ENCODE results near the gene ID2. TPM values are rescaled to one million over a fixed set of nuclear protein-coding genes. Genes with fewer than 3 reads are reported as not detected.

ID2 gene
- total RNA-seq, 4 donors from 2014 or later = 165 to 949 (median 312) TPM

GRCh38 chr2:8656160-8656641, 25.7 kb upstream of the ID2 start:
- ATAC-seq (ENCODE audit: low FRiP score) (no peak), DNase-seq (ENCODE audit: low spot score) (no peak)
- TF ChIP-seq CTCF (IDR thresholded peaks at IDR 0.05) = no peak

- ATAC-seq (ENCODE audit: low FRiP score) (no peak), DNase-seq (ENCODE audit: low spot score) (no peak)
- TF ChIP-seq CTCF (IDR thresholded peaks at IDR 0.05) = no peak
Measured at GRCh38 chr2:8656811-8657210, 25.0 kb upstream of the ID2 start.

GRCh38 chr2:8657423-8658062, 24.3 kb upstream of the ID2 start:
- TF ChIP-seq CTCF (IDR thresholded peaks at IDR 0.05) = no peak
- ATAC-seq (ENCODE audit: low FRiP score) (no peak), DNase-seq (ENCODE audit: low spot score) (no peak)

- no peak for ATAC-seq (ENCODE audit: low FRiP score)
- no peak for DNase-seq (ENCODE audit: low spot score)
- no peak for TF ChIP-seq CTCF (IDR thresholded peaks at IDR 0.05)
Measured at GRCh38 chr2:8658064-8658862, 23.6 kb upstream of the ID2 start.

- no peak for ATAC-seq (ENCODE audit: low FRiP score)
- no peak for DNase-seq (ENCODE audit: low spot score)
- TF ChIP-seq CTCF (IDR thresholded peaks at IDR 0.05) = no peak
Measured at GRCh38 chr2:8659092-8659734, 22.6 kb upstream of the ID2 start.

- no peak for TF ChIP-seq CTCF (IDR thresholded peaks at IDR 0.05)
- DNase-seq (ENCODE audit: low spot score) = no peak
- no peak for ATAC-seq (ENCODE audit: low FRiP score)
Measured at GRCh38 chr2:8659735-8660492, 21.9 kb upstream of the ID2 start.

All from omental fat pad (tissue), 4 donors.